GM19035 (cell line): ENCODE measurements around the gene PRKACB.

Experiments
- ATAC-seq: cut with Tn5 transposase; IDR thresholded peaks from one replicate; pipeline ENCODE4 v1.9.1; 2021; ENCODE audit not compliant: unreplicated experiment

The PRKACB gene

DNA sequence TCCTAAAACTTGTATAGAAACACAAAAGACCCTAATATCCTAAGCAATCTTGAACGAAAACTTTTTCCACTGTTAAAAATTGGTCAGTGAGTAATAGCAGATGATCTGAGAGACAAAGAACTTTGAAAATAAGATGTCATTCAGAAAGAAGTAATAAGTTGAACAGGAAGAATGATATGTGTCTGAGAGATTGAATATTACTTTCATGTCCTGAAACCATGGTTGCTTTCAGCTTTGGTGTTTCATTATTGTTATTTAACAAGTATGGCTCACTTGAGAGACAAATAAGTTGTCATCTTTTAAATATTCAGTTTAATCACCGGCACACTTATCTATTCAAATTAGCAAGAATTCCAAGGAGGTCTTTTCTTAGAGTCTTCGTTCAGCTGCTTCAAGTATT, 11.4 kb downstream of the PRKACB start:
- ATAC-seq: no peak

DNA sequence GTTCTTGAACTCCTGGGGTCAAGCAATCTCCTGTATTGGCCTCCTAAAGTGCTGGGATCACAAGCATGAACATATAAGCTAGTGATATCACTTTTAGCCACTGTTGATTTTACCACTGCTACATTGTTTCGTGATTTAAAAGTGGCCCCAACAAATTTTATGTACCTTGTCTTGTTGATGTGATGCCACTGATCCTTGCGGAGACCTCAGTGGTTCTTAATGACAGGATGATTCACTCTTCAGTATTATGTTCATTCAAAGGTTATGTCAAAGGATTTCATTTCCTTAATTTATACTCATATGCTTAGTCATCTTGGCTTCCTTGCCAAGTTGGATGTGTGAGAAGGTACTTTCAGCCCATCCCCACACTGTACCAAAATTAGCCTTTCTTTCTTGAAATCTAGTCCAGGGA, 12.1 kb downstream of the PRKACB start:
- ATAC-seq: no peak

DNA sequence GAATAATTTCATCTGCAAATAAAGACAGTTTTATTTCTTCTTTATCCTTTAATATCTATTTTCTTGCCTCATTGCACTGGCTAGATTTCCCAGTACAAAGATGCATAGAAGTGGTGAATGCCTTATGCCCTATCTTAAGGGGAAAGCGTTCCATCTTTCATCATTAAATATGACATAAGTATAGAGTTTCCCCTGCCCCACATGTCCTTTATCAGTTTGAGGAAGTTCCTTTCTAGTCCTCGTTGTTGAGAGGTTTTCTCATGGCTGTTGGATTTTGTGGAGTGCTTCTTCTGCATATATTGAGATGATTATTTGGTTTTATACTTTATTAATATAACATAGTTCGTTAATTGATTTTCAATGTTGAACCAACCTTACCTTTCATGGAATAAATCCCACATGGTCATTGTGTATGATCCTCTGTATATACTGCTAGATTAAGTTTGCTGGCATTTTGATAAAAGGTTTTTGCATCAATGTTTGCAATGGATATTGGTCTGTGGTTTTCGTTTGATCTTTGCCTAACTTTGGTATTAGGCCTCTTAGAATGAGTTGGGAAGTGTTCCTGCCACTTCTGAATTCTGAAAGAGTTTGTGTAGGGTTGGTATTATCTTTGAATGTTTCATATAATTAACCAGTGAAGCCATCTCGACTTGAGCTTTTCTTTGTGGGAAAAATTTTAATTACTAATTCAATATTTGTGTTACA, 15.6 kb downstream of the PRKACB start:
- ATAC-seq: no peak

DNA sequence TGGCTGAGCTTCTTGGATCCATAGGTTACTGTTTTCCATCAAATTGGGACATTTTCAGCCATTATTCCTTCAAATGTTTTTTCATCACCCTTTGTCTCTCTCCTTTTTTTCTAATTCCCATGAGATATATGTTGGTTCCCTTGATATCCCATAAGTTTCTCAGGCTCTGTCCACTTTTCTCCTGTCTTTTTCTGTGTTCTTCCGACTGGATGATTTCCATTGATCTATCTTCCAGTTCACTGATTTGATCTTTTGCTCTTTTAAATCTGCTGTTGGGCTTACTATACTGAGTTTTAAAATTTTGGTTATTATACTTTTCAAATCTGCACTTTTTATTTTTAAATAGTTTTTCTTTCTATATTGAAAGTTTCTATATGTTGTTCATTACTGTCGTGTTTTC, 18.2 kb downstream of the PRKACB start:
- no peak for ATAC-seq

DNA sequence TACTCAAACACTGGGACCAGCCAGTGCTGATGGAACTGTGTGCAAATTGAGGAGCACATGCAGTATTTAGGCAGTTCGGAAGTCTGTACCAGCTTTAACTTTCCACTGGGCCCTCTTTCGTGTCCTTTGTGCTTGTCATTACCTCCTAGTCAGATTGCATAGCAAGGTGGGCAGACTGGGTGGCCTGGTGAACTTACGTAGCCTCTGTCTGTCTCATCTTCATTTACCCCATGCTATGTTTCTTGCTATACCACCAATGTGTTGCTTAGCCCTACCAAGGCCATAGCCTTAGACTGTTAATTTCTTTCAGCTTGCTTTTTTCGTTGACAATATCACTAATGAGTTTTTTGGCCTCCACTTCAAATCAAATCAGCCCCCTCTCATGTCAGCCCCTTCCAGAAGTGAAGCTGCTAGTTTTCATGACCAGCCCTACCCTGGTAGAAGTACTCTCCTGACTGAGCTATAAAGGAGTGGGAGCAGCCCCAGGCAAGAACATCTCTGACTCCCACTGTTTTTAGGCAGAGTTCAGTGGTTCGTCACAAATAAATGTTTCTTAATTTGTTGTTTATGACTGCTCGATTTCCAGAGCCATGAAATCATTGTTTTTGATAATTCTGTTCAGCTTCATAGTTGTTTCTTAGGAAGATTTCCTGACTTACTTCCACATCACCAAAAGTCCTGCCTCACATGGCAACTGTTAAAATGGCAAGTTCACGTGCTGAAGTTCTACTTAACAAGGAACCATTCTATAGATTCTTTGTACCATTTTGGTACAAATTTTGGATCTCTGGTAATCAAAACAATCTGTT, 19.3 kb downstream of the PRKACB start:
- ATAC-seq: no peak

DNA sequence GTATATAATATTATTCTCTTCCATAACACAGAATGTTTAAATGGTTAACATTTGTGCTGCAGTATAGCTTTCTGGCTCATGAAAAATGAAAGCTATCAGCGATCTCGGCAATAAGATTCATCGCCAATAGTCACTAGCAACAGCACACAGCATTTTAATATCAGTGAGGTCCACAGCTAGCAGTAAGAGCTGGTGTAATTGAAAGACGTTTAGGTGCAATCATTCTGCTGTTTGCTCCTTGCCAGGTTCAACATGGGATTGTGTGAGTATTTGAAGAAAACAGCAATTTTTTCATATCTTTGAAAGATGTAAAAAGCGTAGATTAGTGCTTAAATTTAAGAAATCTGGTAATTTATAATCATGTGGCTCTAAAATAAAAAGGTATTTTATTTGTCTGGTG, 20.1 kb downstream of the PRKACB start:
- no peak for ATAC-seq

DNA sequence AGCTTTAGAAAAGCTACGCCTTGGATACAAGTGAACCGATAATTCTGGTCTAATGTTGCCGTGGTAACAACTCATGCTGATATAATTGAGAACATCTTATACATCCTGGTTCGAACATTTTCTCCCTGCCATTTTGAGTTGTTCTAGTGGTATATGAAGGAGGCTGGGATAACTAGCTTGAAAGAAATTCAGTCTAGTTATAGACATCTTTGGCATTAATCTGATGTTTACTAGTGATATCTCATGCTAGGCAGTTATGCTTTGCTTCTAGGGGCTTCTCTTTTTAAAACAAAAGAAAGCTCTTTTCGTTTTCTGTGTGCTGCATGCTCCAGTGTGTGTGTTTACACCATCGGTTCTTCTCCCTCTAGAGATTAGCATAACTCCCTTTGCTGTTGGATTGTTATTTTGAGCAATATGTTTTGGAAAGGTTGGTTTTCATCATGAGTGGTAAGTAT, 20.5 kb downstream of the PRKACB start:
- no peak for ATAC-seq

DNA sequence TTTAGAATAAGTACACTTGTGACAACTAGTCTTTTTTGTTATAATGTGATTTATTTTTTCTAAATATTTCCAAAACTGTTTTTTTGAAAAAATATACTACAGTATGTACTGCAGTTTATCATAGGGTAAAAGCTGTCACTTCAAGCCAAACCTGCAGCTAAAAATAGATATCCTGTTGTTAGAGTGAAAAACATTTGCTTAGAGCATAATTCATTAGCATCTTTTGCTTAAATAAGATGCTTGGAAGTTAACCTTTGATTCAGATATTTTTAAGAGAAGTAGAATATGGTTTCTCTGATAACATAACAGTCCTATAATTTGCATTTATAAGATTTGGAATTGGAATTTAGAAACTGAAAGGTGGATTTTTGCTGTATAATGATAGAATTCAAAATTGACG, 21.5 kb downstream of the PRKACB start:
- ATAC-seq: no peak

DNA sequence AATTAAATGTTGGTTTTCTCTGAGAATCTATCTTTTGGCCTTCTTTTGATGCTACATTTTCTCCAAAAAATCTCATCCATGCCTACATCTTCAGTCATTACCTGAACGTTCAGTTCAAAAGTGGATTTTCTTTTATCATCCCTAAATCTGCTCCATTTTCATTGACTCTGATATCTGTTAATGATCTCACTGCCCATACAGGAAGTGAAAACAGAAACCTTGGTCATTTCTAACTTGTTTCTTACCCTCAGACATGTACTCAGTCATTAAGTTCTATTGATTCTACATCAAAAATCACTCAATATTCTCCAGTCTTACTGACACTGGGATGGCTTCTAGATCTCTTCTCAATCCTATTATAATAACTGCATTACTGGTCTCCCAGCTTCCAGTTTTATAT, 22.7 kb downstream of the PRKACB start:
- ATAC-seq: no peak

DNA sequence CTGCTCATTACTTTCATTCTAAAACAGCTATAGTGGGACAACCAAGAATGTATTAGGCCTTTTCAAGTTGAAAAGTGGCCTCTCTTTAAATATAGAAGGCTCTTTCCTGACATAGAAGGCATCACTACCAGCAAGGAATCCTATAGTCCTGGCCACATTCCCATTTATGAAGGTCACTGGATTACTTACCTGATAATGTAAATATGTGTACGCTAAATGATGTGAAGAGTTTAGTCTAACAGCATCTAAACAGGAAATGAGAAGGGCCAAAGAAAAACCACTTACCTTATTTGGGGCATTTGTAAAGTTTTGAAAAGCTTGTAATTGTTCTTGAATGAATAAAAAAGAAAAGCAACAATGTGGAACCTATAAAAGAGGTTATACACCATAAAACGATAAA, 24.7 kb downstream of the PRKACB start:
- no peak for ATAC-seq

DNA sequence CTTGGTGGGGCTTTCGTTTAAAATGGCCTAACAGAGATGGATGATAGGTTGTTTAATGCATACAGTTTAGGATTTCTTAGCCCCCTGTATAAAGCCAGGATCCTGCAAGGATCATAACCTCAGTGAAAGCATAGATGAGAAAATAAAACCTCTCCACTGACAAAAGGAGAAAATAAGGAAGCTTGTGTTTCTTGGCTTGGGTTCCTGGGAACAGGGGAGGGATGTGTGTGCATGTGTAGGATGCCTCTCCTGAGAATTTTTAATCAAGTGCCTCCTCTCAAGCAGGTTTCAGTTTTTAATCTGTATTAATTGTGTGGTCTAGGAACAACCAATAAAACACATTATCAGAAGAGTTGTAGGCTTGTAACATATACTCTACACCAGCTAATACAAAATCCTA, 26.1 kb downstream of the PRKACB start:
- ATAC-seq: no peak

DNA sequence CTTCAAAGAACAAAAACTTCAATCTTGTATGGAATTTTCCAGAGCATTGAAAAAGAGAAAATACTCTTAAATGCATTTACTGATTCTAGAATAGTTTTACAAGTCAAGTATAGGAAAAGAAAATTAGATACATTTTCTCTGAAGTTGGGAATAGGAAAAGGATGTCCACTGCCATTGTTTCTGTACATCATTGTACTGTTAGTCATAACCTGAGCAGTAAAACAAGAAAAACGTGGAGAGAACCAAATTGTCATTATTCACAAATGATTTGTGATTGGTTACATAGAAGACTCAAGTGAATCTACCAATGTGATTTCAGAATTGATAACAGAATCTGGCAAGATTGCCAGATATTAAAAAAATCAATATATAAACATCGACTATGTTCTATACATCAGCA, 27.4 kb downstream of the PRKACB start:
- no peak for ATAC-seq

DNA sequence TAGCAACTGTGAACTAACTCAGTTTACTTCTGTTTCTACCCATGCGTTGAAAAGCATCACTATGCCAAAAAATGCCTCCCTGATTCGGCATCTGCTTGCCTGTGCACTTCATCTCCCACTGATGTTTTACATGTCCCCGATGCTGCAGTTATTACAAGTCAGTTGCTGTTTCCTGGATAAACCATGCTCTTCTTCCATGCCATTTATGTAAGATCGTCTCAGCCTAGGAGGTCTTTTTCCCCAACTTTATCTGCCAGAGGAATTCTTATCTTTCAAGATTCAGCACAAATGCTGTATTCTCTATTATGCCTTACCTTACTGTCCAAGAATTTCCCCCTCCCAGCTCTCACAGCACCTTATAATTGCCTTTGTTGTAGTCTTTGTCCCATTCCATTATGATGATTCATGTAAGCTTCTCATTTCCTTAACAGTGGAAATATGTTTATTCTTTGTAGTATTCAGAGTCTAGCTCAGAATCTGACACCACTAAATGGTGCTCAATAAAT, 30.0 kb downstream of the PRKACB start:
- ATAC-seq: no peak

DNA sequence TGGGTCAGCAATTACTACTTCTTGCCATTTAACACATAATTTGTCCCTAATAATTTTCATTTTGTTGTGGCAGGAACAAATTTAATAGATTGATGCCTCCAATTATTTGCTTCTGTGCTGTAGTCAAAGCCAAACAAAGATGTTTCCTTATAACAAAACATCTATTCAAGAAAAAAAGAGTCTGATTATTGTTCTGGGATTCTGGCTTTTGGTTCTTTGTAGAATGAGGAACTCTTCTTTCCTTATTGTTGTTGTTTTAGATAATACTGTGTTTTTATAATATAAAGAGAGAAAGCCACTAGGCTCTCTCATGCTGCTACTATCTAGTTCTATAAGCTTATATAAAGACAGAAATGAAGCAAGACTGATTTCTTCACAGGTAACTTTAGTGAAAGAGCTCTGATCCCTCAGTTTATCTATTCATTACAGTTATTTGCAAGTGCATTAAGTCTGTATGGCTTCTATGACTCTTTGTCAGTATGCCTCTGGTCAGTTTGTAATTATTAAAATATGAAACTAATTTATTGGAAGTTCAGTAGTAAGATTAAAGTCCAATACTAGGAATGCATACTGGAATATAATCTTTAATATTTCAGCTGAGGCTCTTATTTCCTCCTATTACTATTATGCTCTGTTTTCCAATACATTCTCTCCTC, 37.4 kb downstream of the PRKACB start:
- ATAC-seq: no peak

DNA sequence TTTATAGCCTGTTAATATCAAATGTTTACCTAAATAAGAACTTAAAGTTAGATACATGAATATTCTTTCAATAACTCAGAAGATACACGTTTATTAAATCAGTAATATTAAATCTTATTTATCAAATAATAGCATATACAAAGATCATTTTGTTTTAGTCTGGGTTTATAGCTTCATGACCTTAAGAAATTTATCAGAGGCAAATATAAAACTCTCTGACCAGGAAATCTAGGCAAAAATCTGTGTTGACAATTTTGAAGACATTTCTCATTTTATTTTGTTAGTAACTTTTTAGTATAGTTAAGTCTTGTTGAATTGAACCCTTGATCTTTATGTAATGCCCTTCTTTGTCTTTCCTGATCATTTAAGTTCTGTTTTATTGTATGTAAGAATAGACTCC, 46.4 kb downstream of the PRKACB start:
- ATAC-seq: no peak

DNA sequence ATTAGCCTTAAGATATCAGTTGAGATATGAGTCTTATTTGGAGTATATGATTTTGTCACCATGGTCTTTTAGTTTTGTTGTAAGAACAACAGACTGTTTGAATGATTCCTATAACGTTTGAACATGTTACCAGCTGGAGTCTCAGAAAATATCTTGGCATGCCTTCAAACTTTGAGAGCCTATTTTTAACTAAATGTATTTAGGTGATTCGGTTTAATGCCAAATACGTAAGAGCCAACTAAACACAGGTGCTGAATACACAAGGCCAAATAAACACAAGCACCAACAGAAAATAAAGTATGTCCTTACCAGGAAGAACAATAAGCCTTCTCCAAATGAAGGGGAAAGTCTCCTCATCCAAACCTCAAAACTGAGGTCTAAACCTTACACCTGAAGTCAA, 48.6 kb downstream of the PRKACB start:
- no peak for ATAC-seq

DNA sequence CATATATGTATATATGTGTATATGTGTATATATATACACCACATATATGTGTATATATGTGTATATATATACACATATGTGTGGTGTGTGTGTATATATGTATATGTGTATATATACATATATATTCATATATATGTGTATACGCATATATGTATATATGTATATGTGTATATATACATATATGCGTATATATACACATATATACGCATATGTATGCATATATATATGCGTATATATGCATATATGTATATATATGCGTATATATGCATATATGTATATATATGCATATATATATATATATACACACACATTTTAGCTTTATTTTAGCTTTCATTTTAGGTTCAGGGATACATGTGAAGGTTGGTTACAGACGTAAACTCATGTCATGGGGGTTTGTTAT, 54.8 kb downstream of the PRKACB start:
- no peak for ATAC-seq

DNA sequence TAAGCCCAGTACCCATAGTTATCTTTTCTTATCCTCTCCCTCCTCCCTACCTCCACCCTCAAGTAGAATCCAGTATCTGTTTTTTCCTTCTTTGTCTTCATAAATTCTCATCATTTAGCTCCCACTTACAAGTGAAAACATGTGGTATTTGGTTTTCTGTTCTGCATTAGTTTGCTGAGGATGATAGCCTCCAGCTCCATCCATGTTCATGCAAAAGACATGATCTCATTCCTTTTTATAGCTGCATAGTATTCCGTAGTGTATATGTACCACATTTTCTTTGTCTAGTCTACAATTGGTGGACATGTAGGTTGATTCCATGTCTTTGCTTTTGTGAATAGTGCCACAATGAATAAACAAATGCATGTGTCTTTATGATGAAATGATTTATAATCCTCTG, 55.2 kb downstream of the PRKACB start:
- ATAC-seq: no peak

DNA sequence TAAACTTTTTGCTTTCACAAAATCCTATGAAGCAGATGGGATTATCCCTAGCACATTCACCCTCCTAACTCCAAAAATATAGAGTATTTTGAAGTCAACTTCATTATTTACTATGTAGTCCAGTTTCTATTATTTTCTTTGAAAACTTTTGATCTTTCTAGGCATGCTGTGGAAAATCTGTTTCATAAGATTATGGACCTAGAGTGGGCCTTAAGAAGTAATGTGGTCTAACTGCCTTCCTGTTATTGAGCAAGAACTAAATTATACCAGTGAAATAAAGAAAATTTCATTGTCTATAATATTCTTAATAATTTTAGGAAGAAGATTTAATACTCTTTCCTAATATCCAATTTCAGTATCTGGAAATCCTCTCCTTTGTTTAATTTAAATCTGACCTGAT, 58.1 kb downstream of the PRKACB start:
- ATAC-seq: no peak

DNA sequence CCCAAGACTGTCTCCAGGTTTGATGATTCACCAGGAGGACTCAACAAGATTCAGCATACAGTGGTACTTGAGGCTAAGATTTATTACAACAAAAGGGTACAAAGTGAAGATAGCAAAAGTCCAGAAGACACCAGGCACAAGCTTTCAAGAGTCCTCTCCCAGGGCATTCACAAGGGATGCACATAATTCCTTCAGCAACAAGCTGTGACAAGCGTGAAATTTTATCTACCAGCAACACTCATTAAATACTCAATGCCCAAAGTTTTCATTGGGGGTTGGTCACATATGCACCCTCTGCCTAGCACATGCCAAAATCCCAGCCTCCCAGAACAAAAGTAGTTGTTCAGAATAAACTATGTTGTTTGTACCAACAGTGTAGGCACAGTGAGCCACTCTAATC, 62.3 kb downstream of the PRKACB start:
- no peak for ATAC-seq

DNA sequence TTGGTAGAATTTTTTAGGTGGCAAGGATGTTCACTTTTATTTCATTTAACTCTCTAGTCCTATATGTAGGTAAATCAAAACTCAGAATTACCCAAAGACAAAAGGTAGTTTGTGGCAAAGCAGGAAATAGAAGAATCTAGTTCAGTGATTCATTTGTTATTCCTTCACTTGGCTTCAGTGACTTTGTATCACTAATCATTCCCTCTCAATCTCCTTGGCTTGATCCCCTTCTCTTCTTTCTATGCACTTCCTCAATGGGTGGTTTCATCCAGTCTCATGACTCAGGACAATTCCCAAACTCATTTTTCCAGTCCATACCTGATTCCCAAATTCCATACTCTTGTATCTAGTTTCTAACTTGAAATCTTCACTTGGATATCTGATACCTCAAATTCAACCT, 64.9 kb downstream of the PRKACB start:
- no peak for ATAC-seq
